Measurements from ENCODE around the gene ARID1B. TPM values are rescaled to one million over a fixed set of nuclear protein-coding genes. Genes with fewer than 3 reads are reported as not detected.

Gene ARID1B
- total and polyA plus RNA-seq, 2 of the 4 experiments (the other 2 are of a cell fraction): 14.5 to 20.1 TPM

GRCh38 chr6:157173776-157174175 lies 396.6 kb downstream of the ARID1B start:
- Histone ChIP-seq H3K18ac (ENCODE audit: low read depth, low read length) (no peak overlapping the region), H3K27me3 (ENCODE audit: control insufficient read depth, insufficient read depth, low read length) (no peaks in the 10 kb centered on the region), H3K4ac (ENCODE audit: low read depth, low read length) (no peak overlapping the region), H2BK120ac (ENCODE audit: low read depth, low read length) (no peak overlapping the region), H3K9me1 (ENCODE audit: insufficient read depth, low read length) (peaks cover 8% of the 10 kb centered on the region; the same call in 1 of the 2 replicates), H3K4me2 (ENCODE audit: low read depth, low read length) (no peak overlapping the region), H3K56ac (ENCODE audit: extremely low read depth, insufficient read depth, low read length) (no peak overlapping the region), H3K9me3 (ENCODE audit: control insufficient read depth, insufficient read depth, low read length) (no peaks in the 10 kb centered on the region), H2BK15ac (ENCODE audit: low read depth, low read length) (no peak overlapping the region), H3K23ac (ENCODE audit: low read depth, low read length) (no peak overlapping the region), H2AK9ac (replicated peaks; ENCODE audit: low read depth, low read length, poor library complexity) (no peak overlapping the region), H3K27ac (ENCODE audit: insufficient read depth, low read length) (no peak overlapping the region), H2AFZ (replicated peaks; ENCODE audit: low read length, poor library complexity) (no peak overlapping the region), H3K4me3 (ENCODE audit: insufficient read depth, low read depth, low read length) (no peak overlapping the region), H3K14ac (replicated peaks; ENCODE audit: low read depth, low read length) (no peak overlapping the region), H2BK20ac (ENCODE audit: low read depth, low read length) (no peak overlapping the region), H2BK5ac (ENCODE audit: low read depth, low read length, poor library complexity, severe bottlenecking) (no peak overlapping the region), H2AK5ac (ENCODE audit: low read depth, low read length) (no peak overlapping the region), H4K5ac (ENCODE audit: low read depth, low read length) (no peak overlapping the region), H3K9ac (ENCODE audit: low read depth, low read length) (no peak overlapping the region), H4K8ac (ENCODE audit: low read depth in 2 of 2, low read length in 2 of 2) (no peak overlapping the region), H3K36me3 (ENCODE audit: control insufficient read depth, insufficient read depth, low read length) (peaks cover 13% of the 10 kb centered on the region), H3K4me1 (ENCODE audit: control insufficient read depth, insufficient read depth, low read length) (0 out of 2 replicates have a peak, but pooled peaks cover 1% of the 10 kb centered on the region), H4K20me1 (ENCODE audit: insufficient read depth, low read length) (no peaks in the 10 kb centered on the region), H4K91ac (ENCODE audit: insufficient read depth, low read depth, low read length) (no peak overlapping the region), H3K79me1 (ENCODE audit: low read depth in 1 of 2, low read length in 2 of 2) (peaks cover 0 to 4% of the 10 kb centered on the region in 2 experiments; a peak in 2 of 4 replicates)
- no TSS peak for BruUV-seq (replicated peaks)
- in situ Hi-C loops (cut with MboI; ENCODE audit: low sequenced_read_pairs): no loop called here
- ChIA-PET CTCF (no interaction called here), POLR2A (ENCODE audit: unreplicated experiment) (no interaction called here)
- ATAC-seq (ENCODE audit: low read depth): no peak
- peak; percentile 38 for DNase-seq
- no peak for TF ChIP-seq MXI1 (IDR thresholded peaks at IDR 0.05; ENCODE audit: borderline replicate concordance, low read depth, low read length)
- no peak for TF ChIP-seq POLR2A (IDR thresholded peaks at IDR 0.05; ENCODE audit: low read depth, low read length)
- no peak for TF ChIP-seq USF2 (IDR thresholded peaks at IDR 0.05; ENCODE audit: low read depth, low read length)
- no peak for TF ChIP-seq MAFK (IDR thresholded peaks at IDR 0.05; ENCODE audit: low read depth, low read length)
- no peak for TF ChIP-seq FOS (IDR thresholded peaks at IDR 0.05; ENCODE audit: low read depth, low read length)
- TF ChIP-seq BHLHE40 (IDR thresholded peaks at IDR 0.05; ENCODE audit: low read depth, low read length): no peak
- WGBS, 2 experiments (ENCODE audit: extremely low coverage in 2 of 2, insufficient read length in 1 of 2): 96% methylated on average over 3 of the region's 8 CpGs; no CpG with 5 or more reads in 1 of the 2 experiments
- intact Hi-C loops (cut with micrococcal nuclease): no loop called here
- dilution Hi-C loops (cut with HindIII; ENCODE audit: low sequenced_read_pairs, unreplicated experiment): no loop called here

All from IMR-90 (cell line).